Femur (tissue), 1 donor: ENCODE data around the gene HOXB6.

Experiments used
- DNase-seq: peaks from one replicate; pipeline ENCODE4 v3.0.0-alpha.2; 2017

HOXB6 gene

GRCh38 chr17:48577946-48578615, 26.7 kb downstream of the HOXB6 start, which contains the start of gene HOXB4:
Gene HOXB4 (minus strand): TSS chr17:48578350. CDS start chr17:48578319, 31 bp downstream.
- peak; percentile 85 for DNase-seq

GRCh38 chr17:48577330-48577945, 27.3 kb downstream of the HOXB6 start:
- no peak for DNase-seq

- no peak for DNase-seq
These were observed 28.1 kb downstream of the HOXB6 start for GRCh38 chr17:48576479-48577309.

- no peak for DNase-seq
These were observed 28.9 kb downstream of the HOXB6 start for GRCh38 chr17:48575673-48576478.

GRCh38 chr17:48575066-48575582, 29.7 kb downstream of the HOXB6 start:
- no peak for DNase-seq

- no peak for DNase-seq
These were observed 30.2 kb downstream of the HOXB6 start for GRCh38 chr17:48574505-48575065.

- no peak for DNase-seq
These were observed 32.9 kb downstream of the HOXB6 start for GRCh38 chr17:48571826-48572417.

GRCh38 chr17:48571024-48571818, 33.6 kb downstream of the HOXB6 start:
- DNase-seq = no peak

- DNase-seq = no peak
These were observed 34.3 kb downstream of the HOXB6 start for GRCh38 chr17:48570325-48571023.

- no peak for DNase-seq
These were observed 35.0 kb downstream of the HOXB6 start for GRCh38 chr17:48569674-48570324.

- DNase-seq = no peak
These were observed 35.6 kb downstream of the HOXB6 start for GRCh38 chr17:48569240-48569582.

GRCh38 chr17:48568499-48569239, 36.1 kb downstream of the HOXB6 start:
- no peak for DNase-seq

GRCh38 chr17:48567646-48568354, 37.0 kb downstream of the HOXB6 start:
- DNase-seq = no peak

- DNase-seq = no peak
These were observed 37.6 kb downstream of the HOXB6 start for GRCh38 chr17:48567209-48567608.

GRCh38 chr17:48566717-48567116, 38.1 kb downstream of the HOXB6 start:
- no peak for DNase-seq

- no peak for DNase-seq
These were observed 38.7 kb downstream of the HOXB6 start for GRCh38 chr17:48565925-48566710.

GRCh38 chr17:48565022-48565554, 39.7 kb downstream of the HOXB6 start:
- no peak for DNase-seq
